Cardiac fibroblast (primary cell): ENCODE data around the gene AJUBA.

Experiments used
- DNase-seq, 2 donors: peaks; one replicate each; pipeline versions ENCODE4 v3.0.0 to v3.0.0-alpha.2; 2010; ENCODE audit warnings: low read depth in 2 of 2
- H3K4me3 ChIP-seq, 2 donors: replicated peaks in 1 of 2; 1 replicate in 1 of 2; 2 replicates in 1 of 2; pipeline ENCODE4 v1.5.1; 2011; ENCODE audit warnings: low read depth in 2 of 2, low read length in 2 of 2, mild to moderate bottlenecking in 2 of 2, moderate library complexity in 1 of 2
- TF ChIP-seq, protein P1 (sequence below): IDR thresholded peaks from one replicate; pipeline ENCODE4 v1.5.1; 2011; ENCODE audit warnings: low read depth, mild to moderate bottlenecking, low read length, inconsistent platforms

The AJUBA gene

DNA sequence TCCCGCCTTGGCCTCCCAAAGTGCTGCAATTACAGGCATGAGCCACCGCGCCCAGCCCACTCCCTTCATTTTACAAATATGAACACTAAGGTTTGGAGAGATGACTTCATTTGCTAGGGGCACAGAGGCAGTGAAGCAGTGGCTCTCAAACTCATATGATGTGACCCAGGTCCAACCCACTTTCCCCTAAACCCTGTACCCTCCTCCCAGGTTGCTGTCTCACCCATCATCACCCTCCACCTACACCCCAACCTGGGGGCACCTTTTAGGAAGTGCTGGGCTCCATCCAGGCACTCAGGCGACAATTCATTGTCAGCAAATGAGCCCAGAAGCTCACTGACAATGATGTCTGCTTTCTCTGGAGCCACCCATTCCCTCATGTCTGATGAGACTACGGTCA lies 58.6 kb downstream of the AJUBA start:
- H3K4me3 ChIP-seq = no peak overlapping the region
- DNase-seq = no peak
- TF ChIP-seq, protein P1, sequence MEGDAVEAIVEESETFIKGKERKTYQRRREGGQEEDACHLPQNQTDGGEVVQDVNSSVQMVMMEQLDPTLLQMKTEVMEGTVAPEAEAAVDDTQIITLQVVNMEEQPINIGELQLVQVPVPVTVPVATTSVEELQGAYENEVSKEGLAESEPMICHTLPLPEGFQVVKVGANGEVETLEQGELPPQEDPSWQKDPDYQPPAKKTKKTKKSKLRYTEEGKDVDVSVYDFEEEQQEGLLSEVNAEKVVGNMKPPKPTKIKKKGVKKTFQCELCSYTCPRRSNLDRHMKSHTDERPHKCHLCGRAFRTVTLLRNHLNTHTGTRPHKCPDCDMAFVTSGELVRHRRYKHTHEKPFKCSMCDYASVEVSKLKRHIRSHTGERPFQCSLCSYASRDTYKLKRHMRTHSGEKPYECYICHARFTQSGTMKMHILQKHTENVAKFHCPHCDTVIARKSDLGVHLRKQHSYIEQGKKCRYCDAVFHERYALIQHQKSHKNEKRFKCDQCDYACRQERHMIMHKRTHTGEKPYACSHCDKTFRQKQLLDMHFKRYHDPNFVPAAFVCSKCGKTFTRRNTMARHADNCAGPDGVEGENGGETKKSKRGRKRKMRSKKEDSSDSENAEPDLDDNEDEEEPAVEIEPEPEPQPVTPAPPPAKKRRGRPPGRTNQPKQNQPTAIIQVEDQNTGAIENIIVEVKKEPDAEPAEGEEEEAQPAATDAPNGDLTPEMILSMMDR = no peak

DNA sequence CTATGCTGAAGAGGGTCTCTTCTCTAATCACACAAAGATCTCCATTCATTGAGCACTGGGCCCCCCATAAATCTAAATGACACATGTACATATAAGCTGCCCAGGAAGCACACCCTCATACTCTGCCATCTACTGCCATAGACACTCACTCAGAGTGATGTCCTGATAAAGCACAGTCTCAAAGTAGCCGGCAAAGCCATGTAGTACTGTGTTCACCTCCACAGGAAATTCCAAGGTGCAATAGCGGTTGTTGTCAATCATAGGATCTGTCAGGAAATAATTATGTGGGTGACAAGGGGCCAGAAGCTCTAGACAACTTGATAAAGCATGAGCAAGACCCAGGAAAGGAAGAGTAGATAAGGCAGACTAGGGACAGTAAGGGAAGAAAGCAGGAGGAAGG lies 60.1 kb downstream of the AJUBA start:
- no peak overlapping the region for H3K4me3 ChIP-seq
- DNase-seq = no peak
- TF ChIP-seq, protein P1 = no peak
